ENCODE results near the gene EMX1. TPM values are rescaled to one million over a fixed set of nuclear protein-coding genes. Genes with fewer than 3 reads are reported as not detected.
A peak's percentile ranks its signal among the peaks of the same experiment; 100 is the strongest.

EMX1 gene
- total RNA-seq, 1 donor from 2014 or later, result not detected

DNA sequence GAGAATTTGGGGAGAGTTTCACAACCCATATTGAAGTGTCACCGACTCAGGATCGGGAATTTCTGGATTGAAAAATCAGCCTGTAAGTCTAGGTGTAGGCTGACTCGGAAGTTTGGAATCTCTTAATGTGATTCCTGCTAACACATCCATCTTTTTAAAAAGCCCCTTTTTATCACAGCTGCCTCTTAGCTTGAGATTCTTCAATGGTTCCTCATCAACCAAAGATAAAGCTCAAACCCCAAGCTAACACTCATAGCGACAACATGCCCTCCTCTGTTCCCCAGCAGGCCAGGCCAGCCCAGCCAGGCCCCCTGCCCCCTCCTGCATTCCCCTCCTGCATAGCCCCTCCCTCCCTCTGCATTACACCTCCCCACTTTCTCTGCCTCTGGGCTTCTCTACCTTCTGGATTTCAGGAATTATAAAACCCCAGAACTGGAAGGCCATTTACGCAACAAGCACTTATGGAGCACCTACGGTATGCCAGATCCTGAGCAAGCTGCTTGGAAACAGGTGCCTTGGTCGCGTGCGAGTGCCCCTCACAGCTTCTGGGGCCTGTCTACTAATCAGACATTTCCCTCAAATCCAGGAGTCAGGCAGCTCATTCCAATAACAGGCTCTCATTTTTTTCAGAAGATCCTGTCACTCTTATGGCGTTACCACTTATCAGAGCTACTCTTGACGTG lies 63.4 kb downstream of the EMX1 start:
- no peak for ATAC-seq
- Histone ChIP-seq H3K9me3 (no peaks in the 10 kb centered on the region), H3K27me3 (no peaks in the 10 kb centered on the region), H3K4me3 (no peak overlapping the region), H3K36me3 (no peaks in the 10 kb centered on the region), H3K4me1 (no peaks in the 10 kb centered on the region), H3K27ac (no peak overlapping the region)
- no peak for DNase-seq
- intact Hi-C loops (cut with DNase I), result no loop called here
- TF ChIP-seq, protein P1, sequence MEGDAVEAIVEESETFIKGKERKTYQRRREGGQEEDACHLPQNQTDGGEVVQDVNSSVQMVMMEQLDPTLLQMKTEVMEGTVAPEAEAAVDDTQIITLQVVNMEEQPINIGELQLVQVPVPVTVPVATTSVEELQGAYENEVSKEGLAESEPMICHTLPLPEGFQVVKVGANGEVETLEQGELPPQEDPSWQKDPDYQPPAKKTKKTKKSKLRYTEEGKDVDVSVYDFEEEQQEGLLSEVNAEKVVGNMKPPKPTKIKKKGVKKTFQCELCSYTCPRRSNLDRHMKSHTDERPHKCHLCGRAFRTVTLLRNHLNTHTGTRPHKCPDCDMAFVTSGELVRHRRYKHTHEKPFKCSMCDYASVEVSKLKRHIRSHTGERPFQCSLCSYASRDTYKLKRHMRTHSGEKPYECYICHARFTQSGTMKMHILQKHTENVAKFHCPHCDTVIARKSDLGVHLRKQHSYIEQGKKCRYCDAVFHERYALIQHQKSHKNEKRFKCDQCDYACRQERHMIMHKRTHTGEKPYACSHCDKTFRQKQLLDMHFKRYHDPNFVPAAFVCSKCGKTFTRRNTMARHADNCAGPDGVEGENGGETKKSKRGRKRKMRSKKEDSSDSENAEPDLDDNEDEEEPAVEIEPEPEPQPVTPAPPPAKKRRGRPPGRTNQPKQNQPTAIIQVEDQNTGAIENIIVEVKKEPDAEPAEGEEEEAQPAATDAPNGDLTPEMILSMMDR (IDR thresholded peaks at IDR 0.05), result no peak

DNA sequence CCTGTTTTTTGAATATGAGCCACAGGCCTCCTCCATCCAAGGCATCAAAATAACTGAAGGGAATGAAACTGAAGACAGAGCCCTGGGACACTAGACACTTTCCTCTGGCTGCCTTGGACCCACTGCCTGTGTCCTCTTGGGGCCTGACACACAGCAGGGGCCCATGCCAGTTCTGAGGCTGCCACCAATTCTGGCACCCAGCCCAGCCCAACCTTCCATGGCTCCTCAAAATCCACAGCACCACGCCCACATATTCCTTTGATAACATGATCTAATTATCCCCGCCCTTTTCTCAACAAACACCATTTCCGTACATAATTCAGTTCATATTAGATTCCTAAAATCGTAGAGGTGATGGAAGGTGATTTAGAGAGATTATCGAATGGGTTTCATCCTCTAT lies 64.2 kb downstream of the EMX1 start:
- Histone ChIP-seq H3K27me3 (no peaks in the 10 kb centered on the region), H3K9me3 (no peaks in the 10 kb centered on the region), H3K27ac (no peak overlapping the region), H3K4me3 (no peak overlapping the region), H3K4me1 (no peaks in the 10 kb centered on the region), H3K36me3 (peaks cover 5% of the 10 kb centered on the region)
- intact Hi-C loops (cut with DNase I), result no loop called here
- no peak for DNase-seq
- no peak for ATAC-seq
- TF ChIP-seq, protein P1 (IDR thresholded peaks at IDR 0.05), result no peak

DNA sequence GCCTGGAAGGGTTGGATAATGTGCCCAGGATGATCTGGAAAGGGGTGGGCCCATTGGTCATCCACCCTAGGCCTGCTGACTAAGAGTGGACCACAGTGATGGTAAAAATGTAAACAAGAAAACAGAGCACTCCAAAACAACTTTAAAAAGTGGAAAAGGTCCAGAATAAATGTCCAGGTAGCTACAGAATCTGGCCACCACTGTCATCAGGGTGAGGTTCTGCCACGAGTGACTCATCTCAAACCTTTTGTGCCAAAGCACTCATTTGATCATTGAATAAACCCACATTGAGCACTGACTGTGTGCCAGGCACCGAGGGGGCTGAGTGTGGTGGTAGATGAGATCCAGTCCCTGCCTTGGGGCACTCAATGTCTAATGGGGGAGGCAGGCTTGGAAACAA lies 64.9 kb downstream of the EMX1 start:
- TF ChIP-seq, protein P1 (IDR thresholded peaks at IDR 0.05), result no peak
- peaks cover 10% of the 10 kb centered on the region for H3K36me3 ChIP-seq
- DNase-seq (no peak), ATAC-seq (no peak)
- no peak overlapping the region for H3K27ac ChIP-seq
- intact Hi-C loops (cut with DNase I), result no loop called here
- no peaks in the 10 kb centered on the region for H3K9me3 ChIP-seq
- no peaks in the 10 kb centered on the region for H3K27me3 ChIP-seq
- no peak overlapping the region for H3K4me3 ChIP-seq
- H3K4me1 ChIP-seq, result no peaks in the 10 kb centered on the region

DNA sequence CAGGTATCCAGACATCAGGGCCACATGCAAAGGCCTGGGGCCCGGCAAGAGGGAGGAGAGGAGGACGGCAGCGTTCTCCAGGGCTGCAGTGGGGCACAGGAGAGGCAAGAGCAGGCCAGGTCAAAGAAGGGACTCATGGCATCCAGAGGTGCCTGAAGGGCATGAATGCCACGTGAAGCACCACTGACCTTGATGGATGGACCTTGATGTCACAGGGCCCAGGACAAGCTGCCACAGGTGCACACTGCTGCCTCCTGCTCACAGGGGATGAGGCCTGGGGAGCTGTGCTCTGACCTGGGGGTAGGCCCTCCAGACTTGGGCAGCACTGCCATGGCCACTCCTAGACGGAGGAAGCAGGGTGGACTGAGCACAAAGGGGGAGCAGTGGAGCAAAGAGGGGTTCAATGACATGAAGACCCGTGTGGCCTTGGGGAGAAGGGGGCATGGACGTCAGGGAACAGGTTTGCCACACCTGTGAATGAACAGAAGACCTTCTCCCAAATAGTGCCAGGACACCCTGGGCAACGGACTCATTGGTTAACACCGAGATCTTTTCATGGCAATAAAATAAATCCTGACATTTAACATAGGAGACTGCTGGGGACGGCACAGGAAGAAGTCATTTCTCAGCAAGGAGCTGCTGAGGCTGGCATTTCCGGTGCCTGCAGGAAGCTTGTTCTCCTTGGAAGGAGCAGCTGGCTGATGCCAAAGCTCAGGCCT lies 65.6 kb downstream of the EMX1 start:
- peaks cover 10% of the 10 kb centered on the region for H3K36me3 ChIP-seq
- H3K4me3 ChIP-seq, result no peak overlapping the region
- no peak overlapping the region for H3K27ac ChIP-seq
- no peaks in the 10 kb centered on the region for H3K9me3 ChIP-seq
- intact Hi-C loops (cut with DNase I), result no loop called here
- TF ChIP-seq, protein P1 (IDR thresholded peaks at IDR 0.05), result no peak
- no peaks in the 10 kb centered on the region for H3K27me3 ChIP-seq
- ATAC-seq, result no peak
- DNase-seq, result no peak
- no peaks in the 10 kb centered on the region for H3K4me1 ChIP-seq

DNA sequence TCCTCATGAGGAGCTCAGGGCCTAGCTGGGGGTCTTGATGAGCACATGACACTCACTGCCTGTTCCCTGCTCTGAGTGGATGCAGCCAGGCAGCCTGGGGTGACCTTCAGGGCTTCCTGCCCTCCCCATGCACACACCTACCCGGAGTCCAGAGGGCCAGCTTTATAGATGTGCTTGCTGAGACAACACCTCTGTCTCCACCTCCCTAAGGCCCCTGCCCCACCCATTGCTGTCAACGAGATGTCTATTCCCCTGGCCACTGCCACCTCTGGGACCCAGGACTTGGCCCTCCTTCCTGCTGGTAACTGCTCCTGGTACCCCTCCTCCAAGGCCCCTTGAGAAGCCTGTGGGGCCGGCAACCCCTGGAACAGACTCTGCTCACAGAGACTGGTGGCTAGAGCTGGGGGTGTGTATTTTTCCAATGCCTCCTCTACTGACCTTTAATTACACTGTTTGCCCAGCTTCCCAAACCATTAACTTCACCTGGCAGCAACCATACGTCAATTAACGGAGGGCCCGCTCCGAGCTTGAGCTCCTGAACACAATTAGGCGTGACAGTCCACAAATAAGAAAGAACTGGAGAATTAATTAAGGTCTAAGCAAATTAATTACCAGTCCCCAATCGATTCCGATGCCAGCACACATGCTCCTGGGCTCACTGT lies 66.3 kb downstream of the EMX1 start:
- Histone ChIP-seq H3K27me3 (no peaks in the 10 kb centered on the region), H3K4me1 (no peaks in the 10 kb centered on the region), H3K4me3 (no peak overlapping the region), H3K27ac (no peak overlapping the region), H3K9me3 (no peaks in the 10 kb centered on the region), H3K36me3 (peaks cover 10% of the 10 kb centered on the region)
- DNase-seq (peak; percentile 42), ATAC-seq (no peak)
- intact Hi-C loops (cut with DNase I), result no loop called here
- TF ChIP-seq, protein P1 (IDR thresholded peaks at IDR 0.05), result no peak
